Measurements from ENCODE around the gene KRT32.

GRCh38 chr17:41449008-41449407 is 18.2 kb downstream of the KRT32 start:
- TF ChIP-seq POLR2AphosphoS5 (IDR thresholded peaks at IDR 0.05; ENCODE audit: low read depth, low read length) (no peak), SIN3A (IDR thresholded peaks at IDR 0.05; ENCODE audit: borderline replicate concordance, insufficient read depth, low read length) (no peak), TAF1 (IDR thresholded peaks at IDR 0.05; ENCODE audit: borderline replicate concordance, insufficient read depth, low read length) (no peak), REST (IDR thresholded peaks at IDR 0.05; ENCODE audit: insufficient read depth in 1 of 2, low read depth in 2 of 2, low read length in 2 of 2) (no peak), FOXP2 (optimal IDR thresholded peaks at IDR 0.05; ENCODE audit: borderline replicate concordance, extremely low read depth, extremely low read length, insufficient read depth) (no peak)
